ENCODE data around the gene CLMN. TPM values are rescaled to one million over a fixed set of nuclear protein-coding genes. Genes with fewer than 3 reads are reported as not detected.

The CLMN gene
- total and polyA plus RNA-seq, 4 donors, result 4.5 to 33.5 (median 11.7) TPM

- ATAC-seq (ENCODE audit: insufficient read depth, low FRiP score), result no peak
- Histone ChIP-seq H3K4me3 (no peak overlapping the region), H3K9me3 (ENCODE audit: control insufficient read depth in 4 of 4, insufficient read depth in 3 of 4, low read length in 3 of 4) (peaks cover 0 to 6% (median 2%) of the 10 kb centered on the region in 4 donors), H3K27ac (ENCODE audit: low read depth in 1 of 2, low read length in 1 of 2) (peak overlapping the region in 1 of 2 donors; percentile 18), H3K27me3 (ENCODE audit: control insufficient read depth in 3 of 3, insufficient read depth in 3 of 3, low read length in 2 of 3) (no peaks in the 10 kb centered on the region), H3K9ac (ENCODE audit: insufficient read depth in 1 of 2, low read length in 2 of 2) (no peak overlapping the region), H3K4me1 (ENCODE audit: control insufficient read depth in 5 of 5, insufficient read depth in 5 of 5, low read length in 5 of 5) (peaks cover 0 to 9% (median 0%) of the 10 kb centered on the region in 5 donors), H3K36me3 (ENCODE audit: control insufficient read depth in 4 of 4, insufficient read depth in 4 of 4, low read length in 4 of 4) (peaks cover 0 to 2% (median 0%) of the 10 kb centered on the region in 4 donors)
- 52 to 53% methylated on average over 6 of the region's 6 CpGs for WGBS, 2 donors
- TF ChIP-seq, protein P1, sequence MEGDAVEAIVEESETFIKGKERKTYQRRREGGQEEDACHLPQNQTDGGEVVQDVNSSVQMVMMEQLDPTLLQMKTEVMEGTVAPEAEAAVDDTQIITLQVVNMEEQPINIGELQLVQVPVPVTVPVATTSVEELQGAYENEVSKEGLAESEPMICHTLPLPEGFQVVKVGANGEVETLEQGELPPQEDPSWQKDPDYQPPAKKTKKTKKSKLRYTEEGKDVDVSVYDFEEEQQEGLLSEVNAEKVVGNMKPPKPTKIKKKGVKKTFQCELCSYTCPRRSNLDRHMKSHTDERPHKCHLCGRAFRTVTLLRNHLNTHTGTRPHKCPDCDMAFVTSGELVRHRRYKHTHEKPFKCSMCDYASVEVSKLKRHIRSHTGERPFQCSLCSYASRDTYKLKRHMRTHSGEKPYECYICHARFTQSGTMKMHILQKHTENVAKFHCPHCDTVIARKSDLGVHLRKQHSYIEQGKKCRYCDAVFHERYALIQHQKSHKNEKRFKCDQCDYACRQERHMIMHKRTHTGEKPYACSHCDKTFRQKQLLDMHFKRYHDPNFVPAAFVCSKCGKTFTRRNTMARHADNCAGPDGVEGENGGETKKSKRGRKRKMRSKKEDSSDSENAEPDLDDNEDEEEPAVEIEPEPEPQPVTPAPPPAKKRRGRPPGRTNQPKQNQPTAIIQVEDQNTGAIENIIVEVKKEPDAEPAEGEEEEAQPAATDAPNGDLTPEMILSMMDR (IDR thresholded peaks at IDR 0.05; ENCODE audit: control extremely low read depth, extremely low read depth), result no peak
- DNase-seq, result peak; percentile 34 to 53 (median 41)
These were observed 27.7 kb downstream of the CLMN start for GRCh38 chr14:95291859-95292542.

DNA sequence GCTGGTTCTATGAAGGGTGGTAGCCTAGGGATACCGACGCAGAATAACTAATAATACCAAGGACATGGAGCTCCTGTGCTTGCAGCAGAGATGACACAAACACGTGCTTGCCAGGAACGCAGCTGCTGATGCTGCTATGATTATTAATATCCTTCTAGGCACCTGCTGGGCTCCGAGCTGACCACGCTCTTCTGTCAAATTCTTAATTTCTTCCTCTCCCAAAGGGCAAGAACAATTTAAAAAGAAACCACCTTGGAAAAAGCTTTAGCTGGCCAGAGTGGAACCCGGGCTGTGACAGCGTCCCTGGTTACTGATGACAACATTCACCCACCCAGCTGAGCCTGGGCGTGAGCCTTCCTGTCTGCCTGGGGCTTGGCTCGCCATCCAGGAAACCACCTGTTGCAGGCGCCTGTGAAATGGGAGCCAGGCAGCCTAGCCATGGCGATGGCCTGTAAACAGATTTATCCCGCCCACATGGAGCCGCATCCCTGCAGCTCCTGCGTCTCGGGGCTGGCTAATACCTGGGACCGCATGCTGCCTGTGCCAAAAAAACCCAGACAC, 28.8 kb downstream of the CLMN start:
- peaks cover 0 to 9% (median 0%) of the 10 kb centered on the region in 5 donors for H3K4me1 ChIP-seq (ENCODE audit: control insufficient read depth in 5 of 5, insufficient read depth in 5 of 5, low read length in 5 of 5)
- H3K4me3 ChIP-seq, result no peak overlapping the region
- H3K27me3 ChIP-seq (ENCODE audit: control insufficient read depth in 3 of 3, insufficient read depth in 3 of 3, low read length in 2 of 3), result no peaks in the 10 kb centered on the region
- H3K36me3 ChIP-seq (ENCODE audit: control insufficient read depth in 4 of 4, insufficient read depth in 4 of 4, low read length in 4 of 4), result peaks cover 0 to 2% (median 0%) of the 10 kb centered on the region in 4 donors
- H3K27ac ChIP-seq (ENCODE audit: low read depth in 1 of 2, low read length in 1 of 2), result peak overlapping the region; percentile 39 to 65
- WGBS, 2 donors, result 36 to 48% methylated on average over 17 of the region's 17 CpGs
- peaks cover 0 to 5% (median 2%) of the 10 kb centered on the region in 4 donors for H3K9me3 ChIP-seq (ENCODE audit: control insufficient read depth in 4 of 4, insufficient read depth in 3 of 4, low read length in 3 of 4)
- TF ChIP-seq, protein P1 (IDR thresholded peaks at IDR 0.05; ENCODE audit: control extremely low read depth, extremely low read depth), result no peak
- DNase-seq (no peak), ATAC-seq (ENCODE audit: insufficient read depth, low FRiP score) (no peak)
- H3K9ac ChIP-seq (ENCODE audit: insufficient read depth in 1 of 2, low read length in 2 of 2), result no peak overlapping the region

GRCh38 chr14:95290021-95290420, 29.7 kb downstream of the CLMN start:
- DNase-seq, result no peak
- Histone ChIP-seq H3K27me3 (ENCODE audit: control insufficient read depth in 3 of 3, insufficient read depth in 3 of 3, low read length in 2 of 3) (no peaks in the 10 kb centered on the region), H3K4me1 (ENCODE audit: control insufficient read depth in 5 of 5, insufficient read depth in 5 of 5, low read length in 5 of 5) (peaks cover 0 to 9% (median 0%) of the 10 kb centered on the region in 5 donors), H3K9ac (ENCODE audit: insufficient read depth in 1 of 2, low read length in 2 of 2) (no peak overlapping the region), H3K36me3 (ENCODE audit: control insufficient read depth in 4 of 4, insufficient read depth in 4 of 4, low read length in 4 of 4) (peaks cover 0 to 2% (median 0%) of the 10 kb centered on the region in 4 donors), H3K27ac (ENCODE audit: low read depth in 1 of 2, low read length in 1 of 2) (no peak overlapping the region), H3K4me3 (no peak overlapping the region), H3K9me3 (ENCODE audit: control insufficient read depth in 4 of 4, insufficient read depth in 3 of 4, low read length in 3 of 4) (peaks cover 0 to 5% (median 0%) of the 10 kb centered on the region in 4 donors)
- no peak for ATAC-seq (ENCODE audit: insufficient read depth, low FRiP score)
- TF ChIP-seq, protein P1 (IDR thresholded peaks at IDR 0.05; ENCODE audit: control extremely low read depth, extremely low read depth), result no peak
- 87 to 91% methylated on average over 5 of the region's 5 CpGs for WGBS, 2 donors

Measured in lung (tissue), 12 donors.